RWPE2 (cell line): Measurements from ENCODE around the gene RHOC.

Experiments
- ATAC-seq: fragments of 200-7000 bp; cut with Tn5 transposase; 3 replicates; pipeline ENCODE4 v1.9.1; 2021; ENCODE audit warnings: low read depth
- DNase-seq: peaks from one replicate; pipeline ENCODE4 v3.0.0-alpha.2; 2020; ENCODE audit warnings: low spot score
- H3K27ac ChIP-seq: fragments of 450-650 bp; 2 replicates; pipeline ENCODE4 v1.5.1; 2017; ENCODE audit warnings: mild to moderate bottlenecking; ENCODE audit not compliant: poor library complexity, severe bottlenecking
- H3K27me3 ChIP-seq: fragments of 250-450 bp; sonication (Bioruptor Pico); 2 replicates; pipeline ENCODE4 v1.5.1; 2021; ENCODE audit warnings: mild to moderate bottlenecking, moderate library complexity; ENCODE audit not compliant: insufficient read depth, poor library complexity, severe bottlenecking
- H3K36me3 ChIP-seq: fragments of 250-450 bp; sonication (Bioruptor Pico); 2 replicates; pipeline ENCODE4 v1.5.1; 2020; ENCODE audit warnings: low read depth, mild to moderate bottlenecking, moderate library complexity
- H3K4me1 ChIP-seq: fragments of 250-450 bp; sonication (Bioruptor Pico); 2 replicates; pipeline ENCODE4 v1.5.1; 2021; ENCODE audit warnings: mild to moderate bottlenecking, moderate library complexity; ENCODE audit not compliant: insufficient read depth, poor library complexity, severe bottlenecking
- H3K4me3 ChIP-seq: fragments of 250-450 bp; sonication (Bioruptor Pico); 2 replicates; pipeline ENCODE4 v1.5.1; 2021; ENCODE audit warnings: mild to moderate bottlenecking, moderate library complexity; ENCODE audit not compliant: severe bottlenecking
- H3K9me3 ChIP-seq: fragments of 250-450 bp; sonication (Bioruptor Pico); 2 replicates; pipeline ENCODE4 v1.5.1; 2021; ENCODE audit warnings: mild to moderate bottlenecking, moderate library complexity; ENCODE audit not compliant: severe bottlenecking
- TF ChIP-seq, protein P1 (sequence below): fragments of 450-650 bp; IDR thresholded peaks from one replicate; pipeline ENCODE4 v1.5.1; 2017; ENCODE audit warnings: mild to moderate bottlenecking, moderate library complexity; ENCODE audit not compliant: poor library complexity, severe bottlenecking

RHOC gene

DNA sequence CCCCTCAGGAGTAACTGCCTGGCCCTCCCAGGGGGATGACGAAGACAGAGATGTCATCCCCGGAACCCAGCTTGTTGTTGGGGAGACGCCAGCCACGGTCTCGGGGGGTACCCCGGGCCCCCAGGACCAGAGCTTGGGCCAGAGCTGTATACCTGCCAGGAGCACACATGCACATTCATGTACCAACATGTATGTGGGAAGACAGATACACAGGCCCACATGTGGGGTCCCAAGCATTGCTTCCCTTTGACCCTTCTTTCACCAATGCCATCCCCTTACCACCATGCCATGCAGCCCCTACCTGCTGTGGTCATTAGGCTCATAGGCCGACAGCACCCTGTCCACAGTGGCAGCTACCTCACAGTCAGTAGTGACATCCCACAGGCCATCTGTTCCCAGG, 3.2 kb upstream of the RHOC start:
- Histone ChIP-seq H3K4me1 (no peaks in the 10 kb centered on the region), H3K4me3 (no peak overlapping the region), H3K36me3 (no peaks in the 10 kb centered on the region), H3K9me3 (no peaks in the 10 kb centered on the region), H3K27me3 (no peaks in the 10 kb centered on the region), H3K27ac (no peak overlapping the region)
- TF ChIP-seq, protein P1, sequence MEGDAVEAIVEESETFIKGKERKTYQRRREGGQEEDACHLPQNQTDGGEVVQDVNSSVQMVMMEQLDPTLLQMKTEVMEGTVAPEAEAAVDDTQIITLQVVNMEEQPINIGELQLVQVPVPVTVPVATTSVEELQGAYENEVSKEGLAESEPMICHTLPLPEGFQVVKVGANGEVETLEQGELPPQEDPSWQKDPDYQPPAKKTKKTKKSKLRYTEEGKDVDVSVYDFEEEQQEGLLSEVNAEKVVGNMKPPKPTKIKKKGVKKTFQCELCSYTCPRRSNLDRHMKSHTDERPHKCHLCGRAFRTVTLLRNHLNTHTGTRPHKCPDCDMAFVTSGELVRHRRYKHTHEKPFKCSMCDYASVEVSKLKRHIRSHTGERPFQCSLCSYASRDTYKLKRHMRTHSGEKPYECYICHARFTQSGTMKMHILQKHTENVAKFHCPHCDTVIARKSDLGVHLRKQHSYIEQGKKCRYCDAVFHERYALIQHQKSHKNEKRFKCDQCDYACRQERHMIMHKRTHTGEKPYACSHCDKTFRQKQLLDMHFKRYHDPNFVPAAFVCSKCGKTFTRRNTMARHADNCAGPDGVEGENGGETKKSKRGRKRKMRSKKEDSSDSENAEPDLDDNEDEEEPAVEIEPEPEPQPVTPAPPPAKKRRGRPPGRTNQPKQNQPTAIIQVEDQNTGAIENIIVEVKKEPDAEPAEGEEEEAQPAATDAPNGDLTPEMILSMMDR = no peak
- ATAC-seq (no peak), DNase-seq (no peak)

DNA sequence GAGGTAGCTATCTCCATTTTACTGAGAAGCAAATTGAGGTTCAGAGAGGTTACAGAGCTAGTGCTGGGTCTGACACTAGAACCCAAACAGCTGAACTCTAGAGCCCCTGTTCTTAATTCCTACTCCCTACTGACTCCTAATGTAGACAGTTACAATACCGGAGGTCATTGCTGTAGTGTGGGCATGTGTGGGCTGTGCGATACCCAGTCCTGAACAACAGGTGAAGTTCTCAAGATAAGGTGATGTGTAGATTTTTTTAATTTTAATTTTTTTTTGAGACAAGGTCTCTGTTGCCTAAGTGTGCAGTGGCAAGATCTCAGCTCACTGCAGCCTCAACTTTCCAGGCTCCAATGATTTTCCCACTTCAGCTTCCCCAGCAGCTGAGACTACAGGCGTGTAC, 1.6 kb upstream of the RHOC start:
- H3K27me3 ChIP-seq = no peaks in the 10 kb centered on the region
- DNase-seq (no peak), ATAC-seq (no peak)
- H3K9me3 ChIP-seq = no peaks in the 10 kb centered on the region
- no peak overlapping the region for H3K27ac ChIP-seq
- TF ChIP-seq, protein P1 = no peak
- peaks cover 11% of the 10 kb centered on the region for H3K4me1 ChIP-seq
- no peak overlapping the region for H3K4me3 ChIP-seq
- peaks cover 7% of the 10 kb centered on the region for H3K36me3 ChIP-seq

DNA sequence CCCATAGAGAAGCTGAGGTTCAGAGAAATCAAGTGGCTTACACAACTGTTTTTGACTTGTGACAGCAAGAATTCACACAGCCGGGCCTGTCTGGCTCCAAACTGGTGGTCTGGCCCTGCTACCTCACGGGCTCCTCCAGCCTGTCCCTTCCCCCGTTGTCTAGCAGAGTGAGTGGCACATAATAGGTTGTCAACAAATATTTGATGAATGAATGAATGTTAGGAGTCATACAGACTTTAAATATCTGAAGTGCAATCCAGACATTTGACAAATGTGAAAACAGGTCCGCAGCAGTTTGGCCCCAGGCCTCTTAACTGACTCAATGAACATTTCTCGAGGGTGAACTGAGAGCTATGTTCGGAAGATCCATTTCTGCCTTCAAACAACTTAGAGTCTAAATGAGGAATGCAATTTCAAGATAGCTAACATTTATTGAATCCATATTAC, 1.1 kb upstream of the RHOC start:
- H3K27ac ChIP-seq = peak overlapping the region; percentile 92
- peaks cover 11% of the 10 kb centered on the region for H3K4me1 ChIP-seq
- H3K27me3 ChIP-seq = no peaks in the 10 kb centered on the region
- ATAC-seq = no peak
- peak overlapping the region; percentile 92 for H3K4me3 ChIP-seq
- DNase-seq = no peak
- no peaks in the 10 kb centered on the region for H3K9me3 ChIP-seq
- TF ChIP-seq, protein P1 = no peak
- peaks cover 12% of the 10 kb centered on the region for H3K36me3 ChIP-seq

DNA sequence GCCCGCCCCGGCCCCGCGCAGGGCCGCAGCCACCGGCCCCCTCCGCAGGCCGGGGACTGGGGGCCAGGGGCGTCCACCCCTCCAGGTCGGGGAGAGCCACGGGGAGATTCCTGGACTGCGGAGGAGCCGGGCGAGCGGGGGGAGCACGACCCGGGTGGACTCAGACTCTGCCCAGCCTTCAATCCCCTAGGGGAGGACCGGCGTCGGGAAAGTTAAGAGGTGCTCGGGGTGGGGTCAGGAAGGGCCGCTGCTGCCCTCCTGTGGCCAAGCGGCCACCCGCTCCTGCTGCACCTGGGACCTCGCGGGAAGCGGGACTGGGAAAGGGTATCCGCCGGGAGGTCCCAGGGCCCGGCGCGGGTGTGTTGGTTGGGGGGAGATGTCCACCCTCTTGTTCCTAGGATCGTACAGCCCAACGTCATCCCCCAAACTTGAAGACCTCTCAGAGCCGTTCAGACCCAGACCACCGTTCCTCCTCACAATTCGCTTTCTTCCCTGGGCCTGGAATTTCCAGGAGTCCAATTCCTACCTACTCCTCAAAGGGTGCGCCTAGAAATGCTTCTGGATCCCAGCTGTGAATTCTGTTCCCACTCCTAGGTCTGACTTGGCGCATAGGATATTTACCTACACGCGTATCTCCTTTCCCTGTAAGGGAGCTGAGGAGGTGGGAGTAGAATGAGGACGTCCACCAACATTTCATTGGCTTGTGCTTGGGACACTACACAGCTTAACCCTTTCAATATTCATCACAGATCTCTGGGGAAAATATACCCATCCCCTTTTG, 484 bp upstream of the RHOC start:
- Histone ChIP-seq H3K27ac (peak overlapping the region; percentile 92), H3K27me3 (no peaks in the 10 kb centered on the region), H3K9me3 (no peaks in the 10 kb centered on the region), H3K4me1 (peaks cover 11% of the 10 kb centered on the region), H3K36me3 (peaks cover 18% of the 10 kb centered on the region), H3K4me3 (peak overlapping the region; percentile 92)
- DNase-seq (peak; percentile 87), ATAC-seq (peak; percentile 58)
- TF ChIP-seq, protein P1 = peak; percentile 98

DNA sequence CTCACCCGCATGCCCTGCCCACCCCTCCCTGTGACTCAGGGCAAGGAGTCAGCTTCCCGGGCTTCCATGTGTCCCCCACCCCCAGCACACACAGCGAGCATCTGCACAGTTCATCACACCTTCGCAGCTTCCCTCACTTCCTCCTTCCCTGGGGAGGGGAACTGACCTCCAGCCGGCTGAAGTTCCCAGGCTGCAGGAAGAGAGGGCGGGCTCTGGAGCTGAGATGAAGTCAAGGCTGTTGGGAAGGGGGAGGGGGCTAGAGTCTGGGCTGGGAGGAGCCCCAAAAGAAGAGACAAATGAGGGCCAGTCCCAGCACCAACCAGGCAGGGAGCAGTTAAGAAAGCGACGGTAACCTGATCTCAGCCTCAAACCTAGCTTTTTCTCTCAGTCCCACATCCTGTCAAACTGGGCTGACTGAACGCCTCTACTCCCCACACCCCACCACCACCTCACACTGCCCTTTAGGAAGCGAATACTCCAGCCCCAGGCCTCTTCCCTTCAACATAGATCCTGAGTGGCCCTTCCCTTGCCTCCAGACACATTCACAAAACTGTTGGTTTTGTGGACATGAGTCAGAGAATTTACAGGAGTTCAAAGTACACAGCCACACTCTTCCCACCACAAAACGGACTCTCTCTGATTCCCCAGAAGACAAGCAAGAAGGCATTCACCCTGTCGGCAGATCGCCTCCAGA, 1.8 kb downstream of the RHOC start:
- Histone ChIP-seq H3K27ac (peak overlapping the region; percentile 92), H3K4me1 (peaks cover 32% of the 10 kb centered on the region), H3K4me3 (peak overlapping the region; percentile 92), H3K9me3 (no peaks in the 10 kb centered on the region), H3K27me3 (no peaks in the 10 kb centered on the region), H3K36me3 (peaks cover 41% of the 10 kb centered on the region)
- peak; percentile 67 for ATAC-seq
- DNase-seq = peak; percentile 97
- TF ChIP-seq, protein P1 = no peak
